H1 (cell line): ENCODE data around the gene CEP70. TPM values are rescaled to one million over a fixed set of nuclear protein-coding genes. Genes with fewer than 3 reads are reported as not detected.

Source experiments
- CTCF ChIA-PET: fragments of 300-600 bp; sonication (Branson Sonifier 250); formaldehyde crosslinking; loops from one replicate; lab custom pipeline; 2021; ENCODE audit not compliant: partially characterized antibody; lab: Charles Lee
- POLR2A ChIA-PET: fragments of 300-600 bp; sonication (Branson Sonifier 250); formaldehyde crosslinking; loops from one replicate; lab custom pipeline; 2021; ENCODE audit warnings: inconsistent platforms; ENCODE audit not compliant: partially characterized antibody; lab: Charles Lee
- DNase-seq, 2 experiments: peaks; one replicate each; pipeline versions ENCODE4 v3.0.0 to v3.0.0-alpha.2; 2010 to 2022; ENCODE audit warnings: low spot score in 2 of 2, low read depth in 1 of 2, mixed read lengths in 1 of 2
- FAIRE-seq: peaks from 2 replicates; lab custom pipeline; 2011; peaks lifted over from hg19 to GRCh38; lab: Jason Lieb, UNC
- H2AFZ ChIP-seq: 2 replicates; pipeline ENCODE4 v1.8.1; 2012; ENCODE audit warnings: low read length, inconsistent platforms
- H2AK5ac ChIP-seq: 2 replicates; pipeline ENCODE4 v1.6.1; 2013; ENCODE audit warnings: low read depth, low read length
- H2BK120ac ChIP-seq: replicated peaks from 2 replicates; pipeline ENCODE3; 2013; ENCODE audit warnings: low read depth, low read length, inconsistent platforms
- H2BK12ac ChIP-seq: 2 replicates; pipeline ENCODE4 v1.6.1; 2013; ENCODE audit warnings: low read depth, low read length
- H2BK15ac ChIP-seq: 2 replicates; pipeline ENCODE4 v1.6.1; 2013; ENCODE audit warnings: low read length
- H2BK20ac ChIP-seq: 2 replicates; pipeline ENCODE4 v1.6.1; 2013; ENCODE audit warnings: low read length
- H2BK5ac ChIP-seq: 2 replicates; pipeline ENCODE4 v1.6.1; 2013; ENCODE audit warnings: low read depth, low read length
- H3K14ac ChIP-seq: 2 replicates; pipeline ENCODE4 v1.6.1; 2013; ENCODE audit warnings: inconsistent platforms; ENCODE audit not compliant: insufficient read length
- H3K18ac ChIP-seq: 2 replicates; pipeline ENCODE4 v1.6.1; 2013; ENCODE audit warnings: low read length; ENCODE audit errors: extremely low read depth
- H3K23ac ChIP-seq: 2 replicates; pipeline ENCODE4 v1.6.1; 2013; ENCODE audit warnings: inconsistent platforms; ENCODE audit not compliant: insufficient read length
- H3K23me2 ChIP-seq: 2 replicates; pipeline ENCODE4 v1.6.1; 2013; ENCODE audit warnings: low read depth, low read length
- H3K27ac ChIP-seq: 2 replicates; pipeline ENCODE4 v1.6.1; 2011; ENCODE audit warnings: low read depth, low read length, inconsistent platforms
- H3K27me3 ChIP-seq, 4 experiments: replicated peaks in 1 of 4; 1 replicate in 1 of 4; 2 replicates in 3 of 4; pipeline versions ENCODE4 v1.6.1 to v1.8.1; 2011 to 2013; ENCODE audit warnings: low read length in 3 of 4, mild to moderate bottlenecking in 3 of 4, inconsistent platforms in 2 of 4, mixed read lengths in 2 of 4, moderate library complexity in 1 of 4; ENCODE audit not compliant: control insufficient read depth in 3 of 4, insufficient read depth in 3 of 4; ENCODE audit errors: extremely low read depth in 1 of 4
- H3K36me3 ChIP-seq, 4 experiments: 2 replicates each; pipeline versions ENCODE4 v1.6.1 to v1.8.1; 2011 to 2013; ENCODE audit warnings: mild to moderate bottlenecking in 4 of 4, low read length in 3 of 4, moderate library complexity in 2 of 4, control low read depth in 1 of 4, inconsistent platforms in 1 of 4; ENCODE audit not compliant: insufficient read depth in 4 of 4, control insufficient read depth in 2 of 4
- H3K4ac ChIP-seq: replicated peaks from 2 replicates; pipeline ENCODE3; 2013; ENCODE audit warnings: low read length, low read depth, mixed read lengths, inconsistent platforms; ENCODE audit not compliant: insufficient read length
- H3K4me1 ChIP-seq, 4 experiments: replicated peaks in 1 of 4; 1 replicate in 1 of 4; 2 replicates in 3 of 4; pipeline versions ENCODE4 v1.6.1 to v1.8.1; 2011 to 2013; ENCODE audit warnings: low read length in 3 of 4, inconsistent platforms in 2 of 4, mixed read lengths in 1 of 4; ENCODE audit not compliant: insufficient read depth in 4 of 4, control insufficient read depth in 3 of 4
- H3K4me2 ChIP-seq, 2 experiments: 2 replicates each; pipeline versions ENCODE4 v1.6.1 to v1.8.1; 2011 to 2013; ENCODE audit warnings: low read depth in 2 of 2, low read length in 2 of 2, control low read depth in 1 of 2, inconsistent platforms in 1 of 2, mild to moderate bottlenecking in 1 of 2; ENCODE audit not compliant: insufficient read depth in 1 of 2
- H3K4me3 ChIP-seq, 4 experiments: fragments of 200-600, 300-600 bp in 1 of 4; sonication (generic), shearing (Covaris generic), sonication (Bioruptor Twin) in 1 of 4; 2 replicates each; pipeline versions ENCODE4 v1.5.1 to v1.8.1; 2011 to 2016; ENCODE audit warnings: low read length in 4 of 4, low read depth in 3 of 4, control low read depth in 2 of 4, inconsistent platforms in 2 of 4, mild to moderate bottlenecking in 2 of 4, mixed read lengths in 1 of 4, moderate library complexity in 1 of 4; ENCODE audit not compliant: insufficient read depth in 2 of 4; ENCODE audit errors: extremely low read depth in 1 of 4
- H3K56ac ChIP-seq: replicated peaks from 2 replicates; pipeline ENCODE3; 2013; ENCODE audit warnings: low read depth, mild to moderate bottlenecking, mixed read lengths, low read length, inconsistent platforms; ENCODE audit not compliant: insufficient read length
- H3K79me1 ChIP-seq: 2 replicates; pipeline ENCODE4 v1.6.1; 2013; ENCODE audit warnings: low read depth, low read length, control low read depth
- H3K79me2 ChIP-seq, 2 experiments: 2 replicates each; pipeline versions ENCODE4 v1.6.1 to v1.8.1; 2012 to 2013; ENCODE audit warnings: low read length in 2 of 2, mild to moderate bottlenecking in 2 of 2, inconsistent platforms in 1 of 2; ENCODE audit not compliant: insufficient read depth in 2 of 2, control insufficient read depth in 1 of 2
- H3K9ac ChIP-seq, 4 experiments: replicated peaks in 1 of 4; 1 replicate in 1 of 4; 2 replicates in 3 of 4; pipeline versions ENCODE4 v1.6.1 to v1.8.1; 2011 to 2013; ENCODE audit warnings: low read depth in 3 of 4, low read length in 3 of 4, control low read depth in 2 of 4, mild to moderate bottlenecking in 2 of 4, moderate library complexity in 2 of 4, inconsistent platforms in 1 of 4; ENCODE audit errors: extremely low read depth in 1 of 4
- H3K9me3 ChIP-seq, 2 experiments: 2 replicates each; pipeline versions ENCODE4 v1.6.1 to v1.8.1; 2012 to 2013; ENCODE audit warnings: mild to moderate bottlenecking in 2 of 2, moderate library complexity in 2 of 2, control low read depth in 1 of 2, inconsistent platforms in 1 of 2, low read depth in 1 of 2, low read length in 1 of 2, mixed read lengths in 1 of 2; ENCODE audit not compliant: insufficient read depth in 2 of 2
- H4K20me1 ChIP-seq, 2 experiments: replicated peaks in 1 of 2; 2 replicates each; pipeline versions ENCODE3 to v1.8.1; 2011 to 2013; ENCODE audit warnings: inconsistent platforms in 2 of 2, low read length in 2 of 2, mild to moderate bottlenecking in 1 of 2; ENCODE audit not compliant: insufficient read depth in 2 of 2, control insufficient read depth in 1 of 2
- H4K5ac ChIP-seq: 2 replicates; pipeline ENCODE4 v1.6.1; 2013; ENCODE audit warnings: low read length, low read depth, mixed read lengths, inconsistent platforms; ENCODE audit not compliant: insufficient read length
- H4K8ac ChIP-seq: 2 replicates; pipeline ENCODE4 v1.8.0; 2013; ENCODE audit warnings: mild to moderate bottlenecking, moderate library complexity, low read length, inconsistent platforms; ENCODE audit not compliant: insufficient read depth; ENCODE audit errors: extremely low read depth
- H4K91ac ChIP-seq: replicated peaks from 2 replicates; pipeline ENCODE3; 2013; ENCODE audit warnings: low read length, mixed read lengths, inconsistent platforms; ENCODE audit not compliant: insufficient read length
- BCL11A ChIP-seq, 2 experiments: IDR thresholded peaks; one replicate each; pipeline ENCODE4 v1.6.1; 2011; ENCODE audit warnings: low read depth in 2 of 2, low read length in 2 of 2, mild to moderate bottlenecking in 2 of 2
- CREB1 ChIP-seq: IDR thresholded peaks from 2 replicates; pipeline ENCODE4 v1.6.1; 2012; ENCODE audit warnings: inconsistent platforms
- JUN ChIP-seq: IDR thresholded peaks from 2 replicates; pipeline ENCODE4 v1.6.1; 2011; ENCODE audit warnings: low read depth, mild to moderate bottlenecking, improper control_type of control experiment, low read length
- NANOG ChIP-seq: IDR thresholded peaks from 2 replicates; pipeline ENCODE4 v1.6.1; 2011; ENCODE audit warnings: low read length, low read depth, mild to moderate bottlenecking, inconsistent platforms; ENCODE audit not compliant: insufficient read depth, poor library complexity, severe bottlenecking
- POU5F1 ChIP-seq: IDR thresholded peaks from 2 replicates; pipeline ENCODE4 v1.6.1; 2011; ENCODE audit warnings: low read depth, mild to moderate bottlenecking, low read length, moderate library complexity
- RXRA ChIP-seq: IDR thresholded peaks from 2 replicates; pipeline ENCODE4 v1.6.1; 2011; ENCODE audit warnings: low read depth, mild to moderate bottlenecking, low read length, moderate library complexity; ENCODE audit not compliant: insufficient read depth
- SAP30 ChIP-seq: fragments of 300-600 bp; sonication (generic); IDR thresholded peaks from 2 replicates; pipeline ENCODE4 v1.7.1; 2012; ENCODE audit warnings: low read length, moderate library complexity, mild to moderate bottlenecking, inconsistent platforms; ENCODE audit not compliant: insufficient read depth, insufficient replicate concordance
- TAF7 ChIP-seq: optimal IDR thresholded peaks from 2 replicates; pipeline ENCODE3; 2011; ENCODE audit warnings: low read depth, mild to moderate bottlenecking, inconsistent platforms, low read length, moderate library complexity, borderline replicate concordance
- ZNF274 ChIP-seq: IDR thresholded peaks from 2 replicates; pipeline ENCODE4 v1.7.0; 2012; ENCODE audit warnings: low read length, borderline replicate concordance; ENCODE audit errors: extremely low read depth
- WGBS, 2 experiments: shearing (Covaris generic) in 1 of 2; methylation state at CpG; one replicate each; pipeline versions ENCODE4 v1.1.6 to v1.1.7; 2013 to 2015; ENCODE audit warnings: low lambda C conversion rate in 2 of 2, mixed read lengths in 2 of 2, inconsistent platforms in 1 of 2, low coverage in 1 of 2, missing lambda C conversion rate in 1 of 2; ENCODE audit not compliant: insufficient replicate concordance in 2 of 2, insufficient coverage in 1 of 2, insufficient read length in 1 of 2; ENCODE audit errors: extremely low coverage in 1 of 2, missing lambda C conversion rate in 1 of 2; 5-methylcytosine and 5-hydroxymethylcytosine counted together
- polyA plus RNA-seq, 7 experiments: library from polyadenylated mRNA; depleted of rRNA in 3 of 7; stranded (reverse) in 5 of 7; unstranded in 2 of 7; fragments of >200 nt in 5 of 7; fragments of 200-250 nt in 2 of 7; gene quantifications; 1 replicate in 5 of 7; 2 replicates in 1 of 7; 4 replicates in 1 of 7; pipeline versions ENCODE4 v1.2.1 to v1.2.3, GENCODE V29; 2011 to 2013; ENCODE audit warnings: missing spikeins in 2 of 7, mixed read lengths in 2 of 7
- total RNA-seq: library from RNA; stranded (reverse); fragmentation: NEBNext Ultra II Directional; extraction: Animal tissue kit (Norgen Biotek cat#: 25700); gene quantifications from 2 replicates; pipeline ENCODE4 v1.2.1, GENCODE V29; 2021
- TF ChIP-seq, protein P1 (sequence below): IDR thresholded peaks from 2 replicates; pipeline ENCODE4 v1.6.1; 2012; ENCODE audit warnings: low read length, inconsistent platforms

Gene CEP70
- total and polyA plus RNA-seq, 2 of the 8 experiments (the other 6 are each of a cell fraction or from before 2014, with no cell fraction given), result 3.9 to 26.2 TPM

DNA sequence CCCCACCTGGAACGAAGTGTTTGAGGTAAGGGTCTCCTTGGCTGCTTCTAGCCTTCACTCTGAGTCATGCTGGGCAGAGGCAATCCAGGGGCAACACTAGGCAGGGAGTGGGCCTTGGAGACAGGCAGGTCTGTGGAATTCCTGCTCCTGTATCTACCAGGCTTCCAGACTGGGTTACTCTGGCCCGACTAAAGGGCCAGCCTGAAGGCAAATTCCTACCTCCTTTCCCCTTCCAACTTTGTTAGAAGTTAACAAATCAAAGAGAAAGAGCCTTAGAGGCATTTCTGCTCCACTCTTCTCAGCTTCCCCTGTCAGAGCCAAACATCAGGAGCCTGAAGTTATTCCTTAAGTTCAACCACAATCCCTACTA is 129.6 kb downstream of the CEP70 start:
- Histone ChIP-seq H2BK20ac (no peak overlapping the region), H4K5ac (no peak overlapping the region), H2BK15ac (no peak overlapping the region), H2BK12ac (no peak overlapping the region), H3K14ac (no peak overlapping the region), H3K36me3 (no peaks in the 10 kb centered on the region; a peak in 2 of 8 replicates), H3K56ac (no peak overlapping the region), H3K79me2 (no peaks in the 10 kb centered on the region), H3K18ac (no peak overlapping the region), H2AFZ (no peak overlapping the region), H3K23ac (no peak overlapping the region), H3K4me3 (no peak overlapping the region), H4K8ac (no peak overlapping the region; the same call in 1 of the 2 replicates), H3K27ac (no peak overlapping the region), H4K91ac (no peak overlapping the region), H3K27me3 (no peaks in the 10 kb centered on the region), H2BK5ac (no peak overlapping the region), H2BK120ac (no peak overlapping the region), H3K79me1 (no peaks in the 10 kb centered on the region), H3K4me2 (no peak overlapping the region), H3K4me1 (peaks cover 0 to 3% (median 0%) of the 10 kb centered on the region in 4 experiments; a peak in 4 of 7 replicates), H3K9me3 (no peaks in the 10 kb centered on the region), H4K20me1 (peaks cover 0 to 6% of the 10 kb centered on the region in 2 experiments), H2AK5ac (no peak overlapping the region), H3K23me2 (no peaks in the 10 kb centered on the region), H3K9ac (no peak overlapping the region), H3K4ac (no peak overlapping the region)
- CTCF ChIA-PET, result interaction anchor here (1.1 to 2.3 kb wide), 3 partner anchors 7 to 26 kb away, joined by 3 to 10 read pairs (median 5); no protein-coding TSS in a partner anchor
- POLR2A ChIA-PET, result no interaction called here
- DNase-seq (no peak), FAIRE-seq (no peak)
- whole genome bisulfite sequencing, 2 experiments, result 86% methylated on average over 2 of the region's 2 CpGs; no CpG with 5 or more reads in 1 of the 2 experiments
- TF ChIP-seq JUN (no peak), BCL11A (IDR thresholded peaks at IDR 0.05; ENCODE audit: low read depth in 2 of 2, low read length in 2 of 2) (no peak), CREB1 (no peak), ZNF274 (no peak), SAP30 (no peak), RXRA (no peak), POU5F1 (no peak), TAF7 (no peak), NANOG (no peak)
- TF ChIP-seq, protein P1, sequence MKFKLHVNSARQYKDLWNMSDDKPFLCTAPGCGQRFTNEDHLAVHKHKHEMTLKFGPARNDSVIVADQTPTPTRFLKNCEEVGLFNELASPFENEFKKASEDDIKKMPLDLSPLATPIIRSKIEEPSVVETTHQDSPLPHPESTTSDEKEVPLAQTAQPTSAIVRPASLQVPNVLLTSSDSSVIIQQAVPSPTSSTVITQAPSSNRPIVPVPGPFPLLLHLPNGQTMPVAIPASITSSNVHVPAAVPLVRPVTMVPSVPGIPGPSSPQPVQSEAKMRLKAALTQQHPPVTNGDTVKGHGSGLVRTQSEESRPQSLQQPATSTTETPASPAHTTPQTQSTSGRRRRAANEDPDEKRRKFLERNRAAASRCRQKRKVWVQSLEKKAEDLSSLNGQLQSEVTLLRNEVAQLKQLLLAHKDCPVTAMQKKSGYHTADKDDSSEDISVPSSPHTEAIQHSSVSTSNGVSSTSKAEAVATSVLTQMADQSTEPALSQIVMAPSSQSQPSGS, result no peak
